Prostate gland (tissue), 2 donors: Measurements from ENCODE around the gene COL13A1.

Source experiments
- POLR2AphosphoS5 ChIP-seq: sonication (generic); formaldehyde crosslinking; IDR thresholded peaks from one replicate; pipeline ENCODE4 v1.6.1; 2017; ENCODE audit warnings: antibody characterized with exemption
- TF ChIP-seq, protein P1 (sequence below), 4 experiments: fragments of 200-600 bp in 2 of 4; fragments of 450-650 bp in 2 of 4; sonication (generic) in 2 of 4; IDR thresholded peaks; 1 replicate in 3 of 4; 2 replicates in 1 of 4; pipeline ENCODE4 v1.5.1; 2016 to 2019; ENCODE audit warnings: antibody characterized with exemption in 4 of 4, mild to moderate bottlenecking in 2 of 4, moderate library complexity in 2 of 4

DNA sequence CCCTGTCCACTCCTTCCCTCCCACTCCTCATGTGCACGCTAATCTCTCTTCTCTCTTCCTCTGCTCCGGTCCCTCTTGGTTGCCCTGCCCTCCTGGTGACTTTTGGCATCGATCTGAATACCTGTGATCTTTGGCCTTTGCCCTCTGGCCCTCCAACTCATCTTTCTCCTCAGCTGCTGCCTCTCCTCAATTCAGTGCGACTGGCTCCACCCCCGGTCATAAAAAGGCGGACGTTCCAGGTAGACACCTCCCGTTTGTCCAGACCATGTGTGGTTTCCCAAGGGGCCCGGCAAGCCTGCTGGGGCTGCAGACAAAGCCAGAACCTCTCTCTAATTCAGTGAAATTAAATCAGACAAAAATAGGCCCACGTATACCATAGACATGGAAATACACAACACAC lies 96.8 kb downstream of the COL13A1 start:
- TF ChIP-seq POLR2AphosphoS5: no peak
- TF ChIP-seq, protein P1, sequence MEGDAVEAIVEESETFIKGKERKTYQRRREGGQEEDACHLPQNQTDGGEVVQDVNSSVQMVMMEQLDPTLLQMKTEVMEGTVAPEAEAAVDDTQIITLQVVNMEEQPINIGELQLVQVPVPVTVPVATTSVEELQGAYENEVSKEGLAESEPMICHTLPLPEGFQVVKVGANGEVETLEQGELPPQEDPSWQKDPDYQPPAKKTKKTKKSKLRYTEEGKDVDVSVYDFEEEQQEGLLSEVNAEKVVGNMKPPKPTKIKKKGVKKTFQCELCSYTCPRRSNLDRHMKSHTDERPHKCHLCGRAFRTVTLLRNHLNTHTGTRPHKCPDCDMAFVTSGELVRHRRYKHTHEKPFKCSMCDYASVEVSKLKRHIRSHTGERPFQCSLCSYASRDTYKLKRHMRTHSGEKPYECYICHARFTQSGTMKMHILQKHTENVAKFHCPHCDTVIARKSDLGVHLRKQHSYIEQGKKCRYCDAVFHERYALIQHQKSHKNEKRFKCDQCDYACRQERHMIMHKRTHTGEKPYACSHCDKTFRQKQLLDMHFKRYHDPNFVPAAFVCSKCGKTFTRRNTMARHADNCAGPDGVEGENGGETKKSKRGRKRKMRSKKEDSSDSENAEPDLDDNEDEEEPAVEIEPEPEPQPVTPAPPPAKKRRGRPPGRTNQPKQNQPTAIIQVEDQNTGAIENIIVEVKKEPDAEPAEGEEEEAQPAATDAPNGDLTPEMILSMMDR (IDR thresholded peaks at IDR 0.05): no peak
